K562 (cell line): ENCODE measurements around the gene BSCL2. TPM values are rescaled to one million over a fixed set of nuclear protein-coding genes. Genes with fewer than 3 reads are reported as not detected.
A peak's percentile ranks its signal among the peaks of the same experiment; 100 is the strongest.

Experiments used
- ATAC-seq: fragments of 200-7000 bp; cut with Tn5 transposase; 3 replicates; pipeline ENCODE4 v1.9.1; 2020; ENCODE audit warnings: moderate library complexity
- BruUV-seq: library from RNA; stranded (reverse); fragments of 400-500 nt; replicated peaks from 2 replicates; lab custom pipeline; 2021; lab: Mats Ljungman, UMichigan
- CTCF ChIA-PET: fragments of 300-600 bp; formaldehyde crosslinking; extraction: SDS; loops from one replicate; lab custom pipeline; 2021; ENCODE audit warnings: low intra/inter-chr PET ratio; lab: Yijun Ruan, JAX
- POLR2A ChIA-PET: fragments of 300-600, 350-650 bp; sonication (Branson Sonifier 250); formaldehyde crosslinking; extraction: SDS; loops from one replicate; lab custom pipeline; 2021; ENCODE audit warnings: antibody characterized with exemption, inconsistent platforms; lab: Yijun Ruan, JAX
- DNase-seq, 4 experiments: peaks; one replicate each; pipeline versions ENCODE4 v3.0.0 to v3.0.0-alpha.2; 2011 to 2018; ENCODE audit warnings: low spot score in 3 of 4, mixed read lengths in 3 of 4; ENCODE audit errors: extremely low read depth in 1 of 4
- FAIRE-seq: peaks from 2 replicates; lab custom pipeline; 2011; peaks lifted over from hg19 to GRCh38; lab: Jason Lieb, UNC
- H2AFZ ChIP-seq: 2 replicates; pipeline ENCODE4 v1.6.0; 2011; ENCODE audit warnings: low read depth, low read length, control low read depth, inconsistent platforms
- H3K27ac ChIP-seq: fragments of 200-600 bp; 3 replicates; pipeline ENCODE4 v1.8.0; 2011; ENCODE audit warnings: low read depth, mild to moderate bottlenecking, control low read depth, inconsistent platforms, low read length, moderate library complexity, mixed read lengths; ENCODE audit errors: extremely low read depth
- H3K27me3 ChIP-seq, 2 experiments: fragments of 300-600 bp in 1 of 2; 2 replicates in 1 of 2; 3 replicates in 1 of 2; pipeline versions ENCODE4 v1.6.0 to v1.8.0; 2011; ENCODE audit warnings: inconsistent platforms in 2 of 2, low read length in 2 of 2, mild to moderate bottlenecking in 1 of 2, mixed read lengths in 1 of 2, moderate library complexity in 1 of 2; ENCODE audit not compliant: control insufficient read depth in 2 of 2, insufficient read depth in 2 of 2
- H3K36me3 ChIP-seq: fragments of 300-600 bp; 3 replicates; pipeline ENCODE4 v1.8.0; 2011; ENCODE audit warnings: mild to moderate bottlenecking, low read length, inconsistent platforms; ENCODE audit not compliant: control insufficient read depth, insufficient read depth
- H3K4me1 ChIP-seq, 2 experiments: fragments of 200-600 bp in 1 of 2; replicated peaks in 1 of 2; 2 replicates in 1 of 2; 3 replicates in 1 of 2; pipeline versions ENCODE4 v1.5.1 to v1.8.0; 2011; ENCODE audit warnings: inconsistent platforms in 2 of 2, low read length in 2 of 2, mild to moderate bottlenecking in 1 of 2, mixed read lengths in 1 of 2, moderate library complexity in 1 of 2; ENCODE audit not compliant: control insufficient read depth in 2 of 2, insufficient read depth in 2 of 2
- H3K4me2 ChIP-seq: 2 replicates; pipeline ENCODE4 v1.6.1; 2011; ENCODE audit warnings: low read length, control low read depth, inconsistent platforms, mixed read lengths; ENCODE audit not compliant: insufficient read depth
- H3K4me3 ChIP-seq: fragments of 200-600 bp; sonication (generic), shearing (Covaris generic); 2 replicates; pipeline ENCODE4 v1.5.1; 2016; ENCODE audit warnings: control low read depth, inconsistent platforms
- H3K79me2 ChIP-seq: fragments of 200-600 bp; 3 replicates; pipeline ENCODE4 v1.8.0; 2011; ENCODE audit warnings: low read length, inconsistent platforms; ENCODE audit not compliant: control insufficient read depth, insufficient read depth
- H3K9ac ChIP-seq, 2 experiments: 2 replicates each; pipeline versions ENCODE4 v1.6.0 to v1.6.1; 2011; ENCODE audit warnings: low read depth in 2 of 2, low read length in 2 of 2, control low read depth in 1 of 2, inconsistent platforms in 1 of 2, mild to moderate bottlenecking in 1 of 2, mixed read lengths in 1 of 2; ENCODE audit not compliant: insufficient read depth in 1 of 2
- H3K9me1 ChIP-seq: one replicate; pipeline ENCODE4 v1.6.0; 2011; ENCODE audit warnings: inconsistent platforms, mild to moderate bottlenecking, low read length, moderate library complexity; ENCODE audit not compliant: control insufficient read depth, insufficient read depth
- H3K9me3 ChIP-seq: replicated peaks from 2 replicates; pipeline ENCODE4 v1.5.1; 2011; ENCODE audit warnings: low read depth, low read length, inconsistent platforms; ENCODE audit not compliant: control insufficient read depth, insufficient read depth
- H4K20me1 ChIP-seq: replicated peaks from 2 replicates; pipeline ENCODE4 v1.6.1; 2011; ENCODE audit warnings: low read length, inconsistent platforms, mixed read lengths; ENCODE audit not compliant: control insufficient read depth, insufficient read depth
- ARID3B ChIP-seq: fragments of 250-450 bp; sonication (Bioruptor Pico); IDR thresholded peaks from 2 replicates; pipeline ENCODE4 v1.4.0; 2020; ENCODE audit warnings: borderline replicate concordance
- KDM5B ChIP-seq: fragments of 200-600 bp; sonication (generic); IDR thresholded peaks from 2 replicates; pipeline ENCODE4 v1.6.1; 2012; ENCODE audit warnings: low read depth, mild to moderate bottlenecking, moderate library complexity, low read length, control low read depth, inconsistent platforms; ENCODE audit not compliant: insufficient replicate concordance
- SOX6 ChIP-seq: fragments of 450-650 bp; IDR thresholded peaks from 2 replicates; pipeline ENCODE4 v1.6.1; 2014; ENCODE audit warnings: mild to moderate bottlenecking
- WGBS: fragments of 100-300 bp; shearing (Covaris generic); methylation state at CpG from one replicate; pipeline ENCODE4 v1.1.6; 2016; ENCODE audit warnings: low coverage, mixed read lengths; ENCODE audit not compliant: insufficient coverage; ENCODE audit errors: missing lambda C conversion rate; 5-methylcytosine and 5-hydroxymethylcytosine counted together
- in situ Hi-C: fragments of 300-500 bp; cut with MboI; formaldehyde crosslinking; loops from 4 replicates; pipeline ENCODE4 v1.15.0; 2018; ENCODE audit warnings: inconsistent platforms, mixed read lengths
- intact Hi-C: fragments of 100-400 bp; cut with micrococcal nuclease; formaldehyde crosslinking; loops from 2 replicates; pipeline ENCODE4 v1.14.2; 2022
- polyA plus RNA-seq, 8 experiments: library from polyadenylated mRNA; depleted of rRNA in 4 of 8; stranded (reverse) in 5 of 8; unstranded in 3 of 8; fragments of >200 nt; fragmentation: Nextera tagmentation in 2 of 8; fragmentation: Illumina TruSeq in 1 of 8; extraction: Ambion mirVana in 2 of 8; extraction: Trizol in 1 of 8; gene quantifications; 2 replicates each; pipeline versions ENCODE4 v1.2.1 to v1.2.3, GENCODE V29; 2011 to 2014; ENCODE audit warnings: inconsistent platforms in 1 of 8, missing spikeins in 1 of 8
- total RNA-seq, 7 experiments: library from RNA; depleted of rRNA in 6 of 7; stranded (reverse); fragments of >200 nt in 6 of 7; fragmentation: Illumina TruSeq in 2 of 7; extraction: Trizol in 2 of 7; gene quantifications; 2 replicates each; pipeline versions ENCODE4 v1.2.1 to v1.2.3, GENCODE V29; 2011 to 2021; ENCODE audit warnings: low replicate concordance in 1 of 7

Gene BSCL2
- total and polyA plus RNA-seq, 9 of the 15 experiments (the other 6 are each of a cell fraction or from before 2014, with no cell fraction given), result 18.9 to 51.7 (median 35.2) TPM

- 44% methylated on average over 14 of the region's 15 CpGs for WGBS
- intact Hi-C loops, result no loop called here
- CTCF ChIA-PET, result no interaction called here
Observed at GRCh38 chr11:62752994-62753735, 45.9 kb upstream of the BSCL2 start.

More at GRCh38 chr11:62752994-62753735, 45.9 kb upstream of the BSCL2 start:
- in situ Hi-C loops, result no loop called here
- Histone ChIP-seq H3K4me3 (peak overlapping the region; percentile 63), H3K9me3 (no peaks in the 10 kb centered on the region), H3K27me3 (no peaks in the 10 kb centered on the region), H3K4me1 (peaks cover 14 to 28% of the 10 kb centered on the region in 2 experiments; a peak in 4 of 5 replicates), H3K9me1 (no peaks in the 10 kb centered on the region), H3K27ac (peak overlapping the region; percentile 86; the same call in 2 of the 3 replicates), H3K9ac (peak overlapping the region; percentile 84 to 91), H3K36me3 (peaks cover 20% of the 10 kb centered on the region; the same call in 1 of the 3 replicates), H2AFZ (peak overlapping the region; percentile 98), H4K20me1 (no peaks in the 10 kb centered on the region), H3K4me2 (peak overlapping the region; percentile 94), H3K79me2 (peaks cover 22% of the 10 kb centered on the region)
- DNase-seq (no peak), ATAC-seq (no peak), FAIRE-seq (no peak)
- BruUV-seq, result TSS peak; percentile 84
- peak; percentile 7 for TF ChIP-seq KDM5B
- TF ChIP-seq ARID3B (CRISPR knock-in tag), result 0 out of 2 replicates have a peak, but pooled peaks have one; percentile 19
- TF ChIP-seq SOX6, result no peak
- POLR2A ChIA-PET, result interaction anchor here (0.6 to 2.7 kb wide), 30 partner anchors 8 to 1241 kb away, joined by 3 to 27 read pairs (median 5); partner anchors contain the start of genes BSCL2, C11orf98, CSKMT and GNG3
